Astrocyte (in vitro differentiated cells and primary cell): ENCODE measurements around the gene UBE3C.

Experiments
- EZH2 ChIP-seq: IDR thresholded peaks from 2 replicates; pipeline ENCODE4 v1.6.1; 2012; ENCODE audit warnings: mild to moderate bottlenecking, low read length, inconsistent platforms; ENCODE audit not compliant: insufficient read depth
- TF ChIP-seq, protein P1 (sequence below): IDR thresholded peaks from 2 replicates; pipeline ENCODE4 v1.5.1; 2011; ENCODE audit warnings: low read depth, mild to moderate bottlenecking, inconsistent platforms, low read length, moderate library complexity; ENCODE audit not compliant: insufficient read depth

DNA sequence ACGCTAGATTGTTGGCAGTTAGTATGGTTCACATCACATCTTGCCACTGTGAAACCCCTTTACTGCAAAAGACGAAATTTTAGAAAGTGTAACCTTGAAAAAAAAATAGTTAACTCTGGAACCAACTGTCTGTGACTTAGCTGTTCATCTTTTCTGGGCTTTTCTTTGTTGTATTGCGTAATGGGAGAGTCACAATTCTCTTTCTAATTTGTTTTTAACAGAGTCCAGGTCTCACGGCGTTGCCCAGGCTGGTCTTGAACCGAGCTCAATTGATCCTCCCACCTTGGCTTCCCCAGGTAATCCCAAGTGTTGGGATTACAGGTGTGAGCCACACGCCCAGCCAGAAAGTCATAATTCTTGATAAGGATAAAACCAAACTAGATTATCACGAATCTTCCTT is 14.5 kb downstream of the UBE3C start:
- TF ChIP-seq, protein P1, sequence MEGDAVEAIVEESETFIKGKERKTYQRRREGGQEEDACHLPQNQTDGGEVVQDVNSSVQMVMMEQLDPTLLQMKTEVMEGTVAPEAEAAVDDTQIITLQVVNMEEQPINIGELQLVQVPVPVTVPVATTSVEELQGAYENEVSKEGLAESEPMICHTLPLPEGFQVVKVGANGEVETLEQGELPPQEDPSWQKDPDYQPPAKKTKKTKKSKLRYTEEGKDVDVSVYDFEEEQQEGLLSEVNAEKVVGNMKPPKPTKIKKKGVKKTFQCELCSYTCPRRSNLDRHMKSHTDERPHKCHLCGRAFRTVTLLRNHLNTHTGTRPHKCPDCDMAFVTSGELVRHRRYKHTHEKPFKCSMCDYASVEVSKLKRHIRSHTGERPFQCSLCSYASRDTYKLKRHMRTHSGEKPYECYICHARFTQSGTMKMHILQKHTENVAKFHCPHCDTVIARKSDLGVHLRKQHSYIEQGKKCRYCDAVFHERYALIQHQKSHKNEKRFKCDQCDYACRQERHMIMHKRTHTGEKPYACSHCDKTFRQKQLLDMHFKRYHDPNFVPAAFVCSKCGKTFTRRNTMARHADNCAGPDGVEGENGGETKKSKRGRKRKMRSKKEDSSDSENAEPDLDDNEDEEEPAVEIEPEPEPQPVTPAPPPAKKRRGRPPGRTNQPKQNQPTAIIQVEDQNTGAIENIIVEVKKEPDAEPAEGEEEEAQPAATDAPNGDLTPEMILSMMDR, result no peak
- TF ChIP-seq EZH2, result no peak
